Neural progenitor cell (in vitro differentiated cells): ENCODE results near the gene AKAP8L. TPM values are rescaled to one million over a fixed set of nuclear protein-coding genes. Genes with fewer than 3 reads are reported as not detected.

Source experiments
- DNase-seq: peaks from one replicate; pipeline ENCODE4 v3.0.0-alpha.2; 2016; ENCODE audit warnings: low spot score
- H2AFZ ChIP-seq: fragments of 200-600 bp; sonication (generic); replicated peaks from 2 replicates; pipeline ENCODE4 v1.6.1; 2016; ENCODE audit warnings: antibody characterized with exemption
- H3F3A ChIP-seq: fragments of 200-600 bp; sonication (generic); 2 replicates; pipeline ENCODE4 v1.6.1; 2016; ENCODE audit warnings: antibody characterized with exemption, low read depth
- H3K27ac ChIP-seq: fragments of 200-600 bp; sonication (generic); 2 replicates; pipeline ENCODE4 v1.5.1; 2016; ENCODE audit warnings: mild to moderate bottlenecking
- H3K27me3 ChIP-seq: fragments of 200-600 bp; sonication (generic); 2 replicates; pipeline ENCODE4 v1.6.1; 2016; ENCODE audit warnings: mild to moderate bottlenecking, moderate library complexity
- H3K36me3 ChIP-seq: fragments of 200-600 bp; sonication (generic); 2 replicates; pipeline ENCODE4 v1.5.1; 2016
- H3K4me1 ChIP-seq: fragments of 200-600 bp; sonication (generic); 2 replicates; pipeline ENCODE4 v1.6.1; 2016; ENCODE audit warnings: mixed run types
- H3K4me2 ChIP-seq: fragments of 200-600 bp; sonication (generic); 2 replicates; pipeline ENCODE4 v1.6.1; 2016
- H3K4me3 ChIP-seq: fragments of 200-600 bp; sonication (generic); 2 replicates; pipeline ENCODE4 v1.5.1; 2016
- H3K79me2 ChIP-seq: fragments of 200-600 bp; sonication (generic); 2 replicates; pipeline ENCODE4 v1.6.1; 2016; ENCODE audit warnings: low read depth
- H3K9ac ChIP-seq: fragments of 200-600 bp; sonication (generic); 2 replicates; pipeline ENCODE4 v1.6.1; 2016
- H3K9me3 ChIP-seq: fragments of 200-600 bp; sonication (generic); 2 replicates; pipeline ENCODE4 v1.5.1; 2016; ENCODE audit warnings: low read depth
- H4K20me1 ChIP-seq: fragments of 200-600 bp; sonication (generic); 2 replicates; pipeline ENCODE4 v1.6.1; 2016; ENCODE audit warnings: low read depth
- H3K27ac Mint-ChIP-seq: 3 replicates; pipeline ENCODE4 v1.8.0; 2021; ENCODE audit warnings: mixed read lengths
- H3K27me3 Mint-ChIP-seq: 2 replicates; pipeline ENCODE4 v1.8.0; 2022; ENCODE audit warnings: low read depth, mild to moderate bottlenecking, inconsistent platforms, moderate library complexity, mixed read lengths; ENCODE audit not compliant: insufficient read depth
- H3K36me3 Mint-ChIP-seq: 3 replicates; pipeline ENCODE4 v1.8.0; 2021; ENCODE audit warnings: mixed read lengths
- H3K4me1 Mint-ChIP-seq: 3 replicates; pipeline ENCODE4 v1.8.0; 2021; ENCODE audit warnings: mixed read lengths
- H3K4me3 Mint-ChIP-seq: 3 replicates; pipeline ENCODE4 v1.8.0; 2021; ENCODE audit warnings: mild to moderate bottlenecking, moderate library complexity, mixed read lengths
- H3K9me3 Mint-ChIP-seq: 3 replicates; pipeline ENCODE4 v1.8.0; 2020; ENCODE audit warnings: mixed read lengths
- EZH2 ChIP-seq: fragments of 200-600 bp; sonication (generic); IDR thresholded peaks from 2 replicates; pipeline ENCODE4 v1.6.1; 2017; ENCODE audit warnings: antibody characterized with exemption, mild to moderate bottlenecking, moderate library complexity
- EZH2phosphoT487 ChIP-seq: fragments of 200-600 bp; sonication (generic); IDR thresholded peaks from 2 replicates; pipeline ENCODE4 v1.6.1; 2017; ENCODE audit warnings: antibody characterized with exemption
- total RNA-seq: library from RNA; depleted of rRNA; stranded (reverse); fragments of >200 nt; gene quantifications from 2 replicates; pipeline ENCODE4 v1.2.3, GENCODE V29; 2015; ENCODE audit warnings: low replicate concordance
- TF ChIP-seq, protein P1 (sequence below): fragments of 200-600 bp; sonication (generic); IDR thresholded peaks from 2 replicates; pipeline ENCODE4 v1.5.1; 2017; ENCODE audit warnings: antibody characterized with exemption, mild to moderate bottlenecking

The AKAP8L gene
- total RNA-seq, 1 donor from 2014 or later = 131 TPM

GRCh38 chr19:15424692-15425272 lies 6.0 kb upstream of the AKAP8L start:
- Histone ChIP-seq H3F3A (peaks cover 3% of the 10 kb centered on the region), H3K4me1 (no peaks in the 10 kb centered on the region)

DNA sequence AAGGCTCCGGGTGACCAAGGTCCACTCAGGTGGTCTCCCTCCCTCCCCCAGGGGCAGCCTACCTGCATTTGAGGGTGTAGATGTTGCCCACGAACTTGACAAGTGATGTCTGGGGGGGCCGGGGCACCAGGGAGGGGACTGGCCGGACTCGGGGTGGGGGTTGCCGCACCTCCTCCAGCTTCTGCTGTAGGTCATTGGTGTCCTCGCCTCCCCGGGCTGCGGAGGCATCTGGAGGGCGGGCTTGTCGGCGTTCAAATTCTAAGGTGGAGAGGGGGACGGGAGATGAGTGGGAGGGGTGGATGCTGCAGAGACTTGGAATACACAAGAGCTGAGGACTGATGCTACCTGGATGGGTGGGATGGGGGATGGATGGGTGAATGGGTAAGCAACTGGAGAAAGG lies 5.3 kb upstream of the AKAP8L start:
- Histone ChIP-seq H3K9me3 (no peaks in the 10 kb centered on the region), H3K36me3 (peaks cover 5% of the 10 kb centered on the region), H3K4me3 (no peak overlapping the region), H3K27me3 (no peaks in the 10 kb centered on the region), H3K4me1 (no peaks in the 10 kb centered on the region), H3K79me2 (peaks cover 5% of the 10 kb centered on the region), H2AFZ (no peak overlapping the region), H3K27ac (no peak overlapping the region), H4K20me1 (peaks cover 4% of the 10 kb centered on the region), H3K9ac (no peak overlapping the region), H3K4me2 (no peak overlapping the region), H3F3A (peaks cover 8% of the 10 kb centered on the region)
- peaks cover 4% of the 10 kb centered on the region for H3K27me3 Mint-ChIP-seq
- peaks cover 6% of the 10 kb centered on the region for H3K9me3 Mint-ChIP-seq
- H3K4me1 Mint-ChIP-seq = no peaks in the 10 kb centered on the region
- H3K4me3 Mint-ChIP-seq = no peak overlapping the region
- no peak for DNase-seq
- no peak overlapping the region for H3K27ac Mint-ChIP-seq
- TF ChIP-seq EZH2 (no peak), EZH2phosphoT487 (no peak)
- TF ChIP-seq, protein P1, sequence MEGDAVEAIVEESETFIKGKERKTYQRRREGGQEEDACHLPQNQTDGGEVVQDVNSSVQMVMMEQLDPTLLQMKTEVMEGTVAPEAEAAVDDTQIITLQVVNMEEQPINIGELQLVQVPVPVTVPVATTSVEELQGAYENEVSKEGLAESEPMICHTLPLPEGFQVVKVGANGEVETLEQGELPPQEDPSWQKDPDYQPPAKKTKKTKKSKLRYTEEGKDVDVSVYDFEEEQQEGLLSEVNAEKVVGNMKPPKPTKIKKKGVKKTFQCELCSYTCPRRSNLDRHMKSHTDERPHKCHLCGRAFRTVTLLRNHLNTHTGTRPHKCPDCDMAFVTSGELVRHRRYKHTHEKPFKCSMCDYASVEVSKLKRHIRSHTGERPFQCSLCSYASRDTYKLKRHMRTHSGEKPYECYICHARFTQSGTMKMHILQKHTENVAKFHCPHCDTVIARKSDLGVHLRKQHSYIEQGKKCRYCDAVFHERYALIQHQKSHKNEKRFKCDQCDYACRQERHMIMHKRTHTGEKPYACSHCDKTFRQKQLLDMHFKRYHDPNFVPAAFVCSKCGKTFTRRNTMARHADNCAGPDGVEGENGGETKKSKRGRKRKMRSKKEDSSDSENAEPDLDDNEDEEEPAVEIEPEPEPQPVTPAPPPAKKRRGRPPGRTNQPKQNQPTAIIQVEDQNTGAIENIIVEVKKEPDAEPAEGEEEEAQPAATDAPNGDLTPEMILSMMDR = no peak
- peaks cover 28% of the 10 kb centered on the region for H3K36me3 Mint-ChIP-seq

More at GRCh38 chr19:15424692-15425272, 6.0 kb upstream of the AKAP8L start:
- H3K4me3 Mint-ChIP-seq = no peak overlapping the region
- peaks cover 6% of the 10 kb centered on the region for H3K9me3 Mint-ChIP-seq
- Histone ChIP-seq H3K9ac (no peak overlapping the region), H4K20me1 (peaks cover 10% of the 10 kb centered on the region), H3K4me3 (no peak overlapping the region), H3K9me3 (no peaks in the 10 kb centered on the region), H3K79me2 (peaks cover 12% of the 10 kb centered on the region), H3K27me3 (no peaks in the 10 kb centered on the region), H3K27ac (no peak overlapping the region), H2AFZ (no peak overlapping the region), H3K4me2 (no peak overlapping the region), H3K36me3 (peaks cover 5% of the 10 kb centered on the region)
- TF ChIP-seq EZH2 (no peak), EZH2phosphoT487 (no peak)
- TF ChIP-seq, protein P1 = no peak
- no peak for DNase-seq
- H3K27me3 Mint-ChIP-seq = peaks cover 4% of the 10 kb centered on the region
- no peaks in the 10 kb centered on the region for H3K4me1 Mint-ChIP-seq
- H3K36me3 Mint-ChIP-seq = peaks cover 28% of the 10 kb centered on the region
- no peak overlapping the region for H3K27ac Mint-ChIP-seq

- peaks cover 9% of the 10 kb centered on the region for H3K9me3 Mint-ChIP-seq
- peaks cover 3% of the 10 kb centered on the region for H3K4me1 Mint-ChIP-seq
These were observed 4.3 kb upstream of the AKAP8L start for GRCh38 chr19:15423130-15423529.

More at GRCh38 chr19:15423130-15423529, 4.3 kb upstream of the AKAP8L start:
- no peak overlapping the region for H2AFZ ChIP-seq
- Mint-ChIP-seq H3K4me3 (no peak overlapping the region), H3K27me3 (peaks cover 8% of the 10 kb centered on the region), H3K27ac (no peak overlapping the region), H3K36me3 (peaks cover 30% of the 10 kb centered on the region)
- no peaks in the 10 kb centered on the region for H3K9me3 ChIP-seq
- no peak overlapping the region for H3K9ac ChIP-seq
- TF ChIP-seq EZH2phosphoT487 (no peak), EZH2 (no peak)
- TF ChIP-seq, protein P1 = no peak
- H3K27ac ChIP-seq = no peak overlapping the region
- H3K27me3 ChIP-seq = no peaks in the 10 kb centered on the region
- H4K20me1 ChIP-seq = peaks cover 3% of the 10 kb centered on the region
- no peak overlapping the region for H3K4me3 ChIP-seq
- no peaks in the 10 kb centered on the region for H3K4me1 ChIP-seq
- no peak overlapping the region for H3K4me2 ChIP-seq
- peaks cover 5% of the 10 kb centered on the region for H3K36me3 ChIP-seq
- H3K79me2 ChIP-seq = peaks cover 7% of the 10 kb centered on the region
- H3F3A ChIP-seq = peaks cover 8% of the 10 kb centered on the region
- DNase-seq = no peak
